ENCODE data around the gene ITGB3BP. TPM values are rescaled to one million over a fixed set of nuclear protein-coding genes. Genes with fewer than 3 reads are reported as not detected.

The ITGB3BP gene
- total RNA-seq, 1 experiment from 2014 or later = 47.2 TPM

GRCh38 chr1:63533931-63534330, 10.9 kb upstream of the ITGB3BP start:
- TF ChIP-seq CTCF (conservative IDR thresholded peaks at IDR 0.05) = no peak
- Histone ChIP-seq H2BK120ac (ENCODE audit: low read depth, low read length, poor library complexity, severe bottlenecking) (no peak overlapping the region), H3K4ac (ENCODE audit: low read depth, low read length) (no peak overlapping the region), H2BK20ac (ENCODE audit: low read depth, low read length, poor library complexity, severe bottlenecking) (no peak overlapping the region), H4K91ac (ENCODE audit: insufficient read length, low read depth, low read length) (no peak overlapping the region), H2BK12ac (ENCODE audit: insufficient read length, low read depth, low read length) (no peak overlapping the region), H2BK15ac (ENCODE audit: low read depth, low read length) (no peak overlapping the region), H2AFZ (ENCODE audit: low read length) (no peak overlapping the region), H3K9ac (ENCODE audit: extremely low read depth, insufficient read length, low read length) (no peak overlapping the region), H3K56ac (ENCODE audit: insufficient read length, low read depth, low read length) (no peak overlapping the region), H4K5ac (ENCODE audit: insufficient read length, low read depth, low read length) (no peak overlapping the region), H3K9me3 (ENCODE audit: control insufficient read depth, low read depth, low read length) (no peaks in the 10 kb centered on the region), H3K18ac (ENCODE audit: insufficient read length, low read depth, low read length) (no peak overlapping the region), H3K4me1 (ENCODE audit: insufficient read depth, low read length) (no peaks in the 10 kb centered on the region; the same call in 1 of the 2 replicates), H3K23me2 (ENCODE audit: insufficient read length, low read depth, low read length, poor library complexity, severe bottlenecking) (no peaks in the 10 kb centered on the region), H3K27me3 (ENCODE audit: insufficient read depth, low read length) (no peaks in the 10 kb centered on the region), H3K4me2 (ENCODE audit: insufficient read depth, insufficient read length, low read length) (no peak overlapping the region), H2BK5ac (ENCODE audit: insufficient read length, low read length) (no peak overlapping the region), H4K8ac (replicated peaks; ENCODE audit: insufficient read length, low read depth, low read length) (no peak overlapping the region), H3K79me2 (ENCODE audit: insufficient read depth, low read length) (no peaks in the 10 kb centered on the region), H3K27ac (ENCODE audit: insufficient read length, low read depth, low read length) (no peak overlapping the region), H3K14ac (ENCODE audit: insufficient read depth, low read length) (no peak overlapping the region), H3K23ac (ENCODE audit: insufficient read length, low read depth, low read length) (no peak overlapping the region), H2AK5ac (ENCODE audit: insufficient read length, low read length) (no peak overlapping the region), H3K79me1 (ENCODE audit: insufficient read depth, low read depth, low read length, poor library complexity, severe bottlenecking) (no peaks in the 10 kb centered on the region), H4K20me1 (ENCODE audit: control insufficient read depth, insufficient read depth, insufficient read length) (no peaks in the 10 kb centered on the region), H3T11ph (ENCODE audit: low read length) (no peak overlapping the region)
- WGBS (ENCODE audit: extremely low coverage, insufficient read length, low lambda C conversion rate) = no CpG with 5 or more reads among the region's 1 CpG
- Mint-ChIP-seq H3K27ac (no peak overlapping the region), H3K4me3 (no peak overlapping the region), H3K27me3 (ENCODE audit: low read depth) (no peaks in the 10 kb centered on the region), H3K9me3 (no peaks in the 10 kb centered on the region), H3K4me1 (peaks cover 7 to 10% of the 10 kb centered on the region in 2 experiments), H3K36me3 (ENCODE audit: insufficient read depth in 1 of 3, low read depth in 3 of 3) (no peaks in the 10 kb centered on the region)
- no peak for DNase-seq

Measured in H9 (cell line).